GM21360 (cell line): ENCODE measurements around the gene TOMM40.
"Not testable (repeated sequence)": the region's sequence is repeated elsewhere in the genome, so short reads cannot be mapped to it uniquely, and the experiment has no call there.

ENCODE experiments used
- ATAC-seq: cut with Tn5 transposase; IDR thresholded peaks from one replicate; pipeline ENCODE4 v1.9.1; 2021; ENCODE audit warnings: mild to moderate bottlenecking, moderate library complexity; ENCODE audit not compliant: unreplicated experiment

TOMM40 gene

DNA sequence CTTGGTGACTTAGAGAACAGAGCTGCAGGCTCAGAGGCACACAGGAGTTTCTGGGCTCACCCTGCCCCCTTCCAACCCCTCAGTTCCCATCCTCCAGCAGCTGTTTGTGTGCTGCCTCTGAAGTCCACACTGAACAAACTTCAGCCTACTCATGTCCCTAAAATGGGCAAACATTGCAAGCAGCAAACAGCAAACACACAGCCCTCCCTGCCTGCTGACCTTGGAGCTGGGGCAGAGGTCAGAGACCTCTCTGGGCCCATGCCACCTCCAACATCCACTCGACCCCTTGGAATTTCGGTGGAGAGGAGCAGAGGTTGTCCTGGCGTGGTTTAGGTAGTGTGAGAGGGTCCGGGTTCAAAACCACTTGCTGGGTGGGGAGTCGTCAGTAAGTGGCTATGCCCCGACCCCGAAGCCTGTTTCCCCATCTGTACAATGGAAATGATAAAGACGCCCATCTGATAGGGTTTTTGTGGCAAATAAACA lies 33.2 kb downstream of the TOMM40 start:
- ATAC-seq = no peak

DNA sequence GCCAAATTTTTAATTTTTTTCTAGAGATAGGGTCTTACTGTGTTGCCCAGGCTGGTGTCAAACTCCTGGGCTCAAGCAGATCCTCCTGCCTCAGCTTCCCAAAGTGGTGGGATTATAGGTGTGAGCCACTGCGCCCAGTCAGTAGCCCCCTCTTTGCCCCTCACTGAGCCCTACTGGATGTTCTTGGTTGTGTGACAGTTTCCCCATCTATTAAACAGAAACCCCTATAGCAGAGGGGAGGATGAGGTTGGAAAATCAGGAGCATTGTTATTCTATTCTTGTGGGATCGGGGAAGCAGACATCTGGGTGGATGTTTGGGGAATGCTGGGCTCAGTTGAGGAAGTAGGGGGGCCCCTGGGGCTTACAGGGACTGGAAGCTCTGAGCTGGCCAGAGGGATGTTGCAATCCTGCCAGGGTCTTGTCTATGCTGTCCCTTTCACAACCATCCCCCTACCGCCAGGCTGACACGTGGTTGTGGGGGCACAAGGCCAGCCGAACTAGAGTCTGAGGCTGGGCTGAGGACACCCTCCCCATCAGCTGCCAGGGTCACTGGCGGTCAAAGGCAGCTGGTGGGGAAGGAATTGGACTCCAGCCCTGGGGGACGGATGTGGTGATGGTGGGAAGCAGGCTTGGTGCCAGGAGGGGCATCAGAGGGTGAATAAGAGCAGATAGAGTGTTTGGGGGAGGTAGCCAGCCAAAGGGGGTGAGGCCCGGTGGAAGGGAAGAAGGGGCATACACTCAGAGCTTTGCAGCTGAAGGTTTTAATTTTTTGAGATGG lies 34.2 kb downstream of the TOMM40 start:
- no peak for ATAC-seq

DNA sequence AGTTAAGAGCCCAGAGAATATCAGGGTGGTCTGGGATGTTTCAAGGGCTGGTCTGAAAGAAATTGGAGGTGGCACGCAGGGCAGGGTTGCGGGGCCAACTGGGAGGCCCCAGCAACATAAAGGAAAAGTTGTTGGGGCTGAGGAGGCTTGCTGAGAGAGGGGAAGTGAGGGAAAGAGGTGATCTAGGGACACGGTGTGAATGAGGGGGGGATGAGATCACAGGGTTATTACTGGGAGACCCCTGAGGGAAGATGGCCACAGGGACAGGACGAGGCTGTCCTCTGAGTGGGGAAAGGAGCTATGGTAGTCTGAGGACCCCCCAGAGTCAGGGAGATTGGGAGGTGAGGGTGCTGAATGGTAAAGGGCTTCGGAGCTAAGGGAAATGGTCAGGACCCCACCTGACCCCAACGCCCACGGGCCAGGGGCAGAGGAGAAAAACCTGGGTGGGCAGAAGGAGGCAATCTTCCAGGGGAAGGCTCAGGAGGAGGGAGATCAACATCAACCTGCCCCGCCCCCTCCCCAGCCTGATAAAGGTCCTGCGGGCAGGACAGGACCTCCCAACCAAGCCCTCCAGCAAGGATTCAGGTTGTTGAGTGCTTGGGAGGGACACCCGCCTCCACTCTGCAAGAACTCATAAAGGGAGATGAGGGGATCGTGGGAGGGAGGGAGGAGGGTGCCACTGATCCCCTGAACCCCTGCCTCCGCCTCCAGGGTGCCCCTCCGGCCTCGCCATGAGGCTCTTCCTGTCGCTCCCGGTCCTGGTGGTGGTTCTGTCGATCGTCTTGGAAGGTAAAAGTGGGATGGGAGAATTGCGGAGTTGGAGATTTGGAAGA lies 35.4 kb downstream of the TOMM40 start:
- not testable (repeated sequence) for ATAC-seq

DNA sequence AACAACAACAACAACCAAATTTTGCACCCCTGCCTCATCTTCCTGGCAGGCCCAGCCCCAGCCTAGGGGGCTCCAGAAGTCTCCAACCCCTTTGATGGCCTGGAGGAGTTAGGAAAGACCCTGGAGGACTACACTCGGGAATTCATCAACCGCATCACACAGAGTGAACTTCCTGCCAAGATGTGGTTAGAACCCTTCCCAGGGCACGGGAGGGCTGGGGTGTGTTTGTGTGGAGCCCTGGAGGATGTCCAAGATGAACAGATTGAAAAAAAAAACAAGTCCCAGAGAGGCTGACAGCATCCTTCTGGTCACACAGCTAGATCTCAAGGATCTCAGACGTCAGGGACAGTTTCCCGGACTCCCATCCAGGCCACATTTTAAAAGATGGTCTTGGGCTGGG lies 36.7 kb downstream of the TOMM40 start:
- ATAC-seq = no peak

DNA sequence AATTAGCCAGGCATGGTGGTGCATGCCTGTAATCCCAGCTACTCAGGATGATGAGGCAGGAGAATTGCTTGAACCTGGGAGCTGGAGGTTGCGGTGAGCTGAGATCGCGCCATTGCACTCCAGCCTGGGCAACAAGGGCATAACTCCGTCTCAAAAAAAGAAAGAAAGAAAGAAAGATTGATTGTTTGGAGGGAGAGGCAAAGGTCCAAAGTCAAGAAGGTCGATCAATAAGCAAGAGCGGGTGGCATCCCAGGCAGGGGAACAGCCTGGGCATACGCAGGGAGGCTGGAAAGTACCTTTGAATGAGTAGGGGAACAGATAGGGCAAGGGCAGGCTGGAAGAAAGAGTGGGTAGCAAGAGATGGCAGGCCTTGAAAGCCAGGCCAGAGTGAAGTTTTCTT lies 39.0 kb downstream of the TOMM40 start:
- no peak for ATAC-seq

DNA sequence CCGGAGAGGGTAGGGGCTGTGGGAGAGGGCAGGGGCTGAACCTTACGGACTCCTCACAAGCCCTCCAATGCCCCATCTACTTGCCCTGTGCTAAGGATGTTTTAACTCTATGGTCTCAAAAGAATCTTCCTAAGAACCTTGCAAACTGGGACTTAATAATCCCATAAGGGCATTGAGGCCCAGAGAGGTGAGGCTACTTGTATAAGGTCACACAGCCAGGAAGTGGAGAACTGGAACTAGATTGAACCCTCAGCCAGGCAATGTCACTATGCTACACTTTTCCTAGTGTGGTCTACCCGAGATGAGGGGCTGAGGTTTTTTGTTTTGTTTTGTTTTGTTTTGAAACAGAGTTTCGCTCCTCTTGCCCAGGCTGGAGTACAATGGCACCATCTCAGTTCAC lies 40.5 kb downstream of the TOMM40 start:
- no peak for ATAC-seq

DNA sequence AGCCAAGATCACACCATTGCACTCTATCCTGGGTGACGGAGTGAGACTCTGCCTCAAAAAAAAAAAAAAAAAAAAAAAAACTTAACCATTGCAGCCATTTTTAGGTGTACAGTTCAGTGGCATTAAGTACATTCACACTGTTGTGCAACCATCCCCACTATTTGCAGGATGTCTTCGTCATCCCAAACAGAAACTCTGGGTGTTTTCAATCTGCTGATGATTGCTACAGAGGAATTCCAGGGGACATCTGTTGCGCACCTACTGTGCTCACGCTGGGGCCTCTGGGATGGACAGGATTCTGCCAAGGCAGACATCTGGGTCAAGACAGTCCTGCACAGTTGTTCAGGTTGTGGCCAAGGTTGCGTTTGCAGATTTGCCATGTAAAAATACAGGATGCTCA lies 48.6 kb downstream of the TOMM40 start:
- ATAC-seq = no peak

DNA sequence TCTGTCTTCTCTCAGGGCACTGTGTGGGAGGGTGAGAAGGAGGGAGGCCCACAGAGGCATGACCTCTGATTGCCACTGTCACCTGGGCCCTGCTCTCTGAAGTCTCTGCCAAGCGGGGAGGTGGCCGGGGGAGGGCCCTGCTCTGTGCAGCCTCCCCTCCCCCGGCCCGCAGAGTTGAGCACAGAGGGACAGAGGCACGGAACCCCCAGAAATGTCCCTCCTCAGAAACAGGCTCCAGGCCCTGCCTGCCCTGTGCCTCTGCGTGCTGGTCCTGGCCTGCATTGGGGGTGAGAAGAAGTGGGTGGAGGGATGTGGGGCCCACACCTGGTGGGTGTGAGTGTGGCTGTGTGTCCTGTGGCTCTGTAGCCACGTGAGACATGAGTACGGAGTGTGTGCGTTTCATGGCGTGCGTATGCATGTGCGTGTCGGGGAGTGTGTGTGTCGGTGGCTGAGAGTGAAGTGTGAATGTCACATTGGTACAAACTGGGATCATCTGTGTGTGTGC lies 51.1 kb downstream of the TOMM40 start, which contains the start of gene APOC4:
TSS of gene APOC4 (plus strand) at position 171 of the 505 bp plus-strand sequence. CDS start at position 212, 41 bp downstream.
- no peak for ATAC-seq

DNA sequence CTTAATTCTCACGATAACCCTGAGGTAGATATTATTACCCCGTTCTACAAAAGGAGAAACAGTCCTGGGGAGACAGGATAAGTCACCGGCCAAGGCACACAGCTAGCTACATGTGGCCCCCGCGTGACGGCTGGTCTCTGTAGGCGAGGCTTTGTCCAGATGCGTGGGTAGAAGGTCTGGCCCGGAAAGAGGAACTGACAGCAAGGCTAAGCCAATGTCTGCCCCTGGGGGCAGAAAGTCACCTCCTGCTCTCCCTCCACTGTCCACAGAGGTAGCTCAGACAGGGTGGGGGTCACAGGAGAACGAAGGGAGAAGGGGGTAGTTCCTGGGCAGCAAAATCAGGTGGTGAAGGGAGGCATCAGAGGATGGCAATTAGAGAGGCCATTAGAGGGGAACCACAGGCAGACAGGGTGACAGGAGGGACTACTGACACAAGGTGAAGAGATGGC lies 52.8 kb downstream of the TOMM40 start:
- peak; percentile 64 for ATAC-seq

DNA sequence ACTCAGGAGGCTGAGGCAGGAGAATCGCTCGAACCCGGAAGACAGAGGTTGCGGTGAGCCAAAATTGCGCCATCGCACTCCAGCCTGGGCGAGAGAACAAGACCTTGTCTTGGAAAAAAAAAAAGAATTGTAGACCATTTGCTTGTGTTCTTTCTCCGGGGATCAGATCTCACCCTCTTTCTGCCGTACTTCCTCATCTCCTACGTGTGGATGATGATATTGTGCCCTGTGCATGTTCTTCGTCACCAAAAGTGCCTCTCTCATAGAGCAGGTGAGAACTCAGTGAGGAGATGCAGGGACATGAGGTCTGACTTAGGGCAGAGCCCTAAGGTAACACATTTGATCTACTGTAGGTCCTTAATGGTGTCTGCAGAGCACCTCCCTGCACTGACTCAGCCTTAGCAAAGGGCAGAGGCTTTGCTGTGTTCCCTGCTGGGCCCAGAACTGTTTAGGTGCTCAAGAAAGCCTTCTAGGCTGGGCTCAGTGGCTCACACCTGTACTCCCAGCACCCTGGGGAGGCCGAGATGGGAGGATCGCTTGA lies 56.1 kb downstream of the TOMM40 start:
- no peak for ATAC-seq

DNA sequence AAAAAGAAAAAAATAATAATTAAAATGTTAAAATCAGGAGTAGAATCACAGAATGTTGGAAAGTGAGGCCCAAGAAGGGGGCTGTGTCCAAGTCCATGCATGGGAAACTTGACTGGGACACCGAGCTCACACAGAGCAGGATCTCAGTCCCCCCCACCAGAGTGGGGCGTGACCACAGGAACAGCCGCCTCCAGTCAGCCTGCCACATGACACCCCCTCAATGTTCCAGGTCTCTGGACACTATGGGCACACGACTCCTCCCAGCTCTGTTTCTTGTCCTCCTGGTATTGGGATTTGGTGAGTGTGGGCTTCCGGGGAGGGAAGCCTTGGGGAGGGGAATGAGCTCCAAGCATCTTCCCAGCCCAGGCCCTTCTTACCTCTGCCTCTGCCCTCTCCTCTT lies 57.2 kb downstream of the TOMM40 start:
- ATAC-seq = no peak

DNA sequence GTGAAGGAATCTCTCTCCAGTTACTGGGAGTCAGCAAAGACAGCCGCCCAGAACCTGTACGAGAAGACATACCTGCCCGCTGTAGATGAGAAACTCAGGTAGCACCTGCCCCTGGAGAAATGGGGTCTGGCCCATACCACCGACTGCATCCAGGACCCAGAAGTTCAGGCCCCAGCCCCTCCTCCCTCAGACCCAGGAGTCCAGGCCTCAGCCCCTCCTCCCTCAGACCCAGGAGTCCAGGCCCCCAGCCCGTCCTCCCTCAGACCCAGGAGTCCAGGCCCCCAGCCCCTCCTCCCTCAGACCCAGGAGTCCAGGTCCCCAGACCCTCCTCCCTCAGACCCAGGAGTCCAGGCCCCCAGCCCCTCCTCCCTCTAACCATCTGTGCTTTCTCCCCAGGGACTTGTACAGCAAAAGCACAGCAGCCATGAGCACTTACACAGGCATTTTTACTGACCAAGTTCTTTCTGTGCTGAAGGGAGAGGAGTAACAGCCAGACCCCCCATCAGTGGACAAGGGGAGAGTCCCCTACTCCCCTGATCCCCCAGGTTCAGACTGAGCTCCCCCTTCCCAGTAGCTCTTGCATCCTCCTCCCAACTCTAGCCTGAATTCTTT lies 57.8 kb downstream of the TOMM40 start:
- no peak for ATAC-seq

DNA sequence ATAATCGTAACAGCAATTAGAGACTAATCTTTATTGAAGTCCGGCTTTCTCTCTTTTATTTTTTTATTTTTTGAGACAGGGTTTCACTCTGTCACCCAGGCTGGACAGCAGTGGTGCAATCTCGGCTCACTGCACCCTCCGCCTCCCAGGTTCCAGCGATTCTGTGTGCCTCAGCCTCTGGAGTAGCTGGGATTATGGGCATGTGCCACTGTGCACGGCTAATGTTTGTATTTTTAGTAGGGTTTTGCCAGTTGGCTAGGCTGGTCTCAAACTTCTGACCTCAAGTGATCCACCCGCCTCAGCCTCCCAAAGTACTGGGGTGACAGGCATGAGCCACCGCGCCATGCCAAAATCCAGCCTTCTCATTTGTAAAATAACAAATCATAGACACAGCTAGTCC lies 58.5 kb downstream of the TOMM40 start:
- ATAC-seq = no peak

DNA sequence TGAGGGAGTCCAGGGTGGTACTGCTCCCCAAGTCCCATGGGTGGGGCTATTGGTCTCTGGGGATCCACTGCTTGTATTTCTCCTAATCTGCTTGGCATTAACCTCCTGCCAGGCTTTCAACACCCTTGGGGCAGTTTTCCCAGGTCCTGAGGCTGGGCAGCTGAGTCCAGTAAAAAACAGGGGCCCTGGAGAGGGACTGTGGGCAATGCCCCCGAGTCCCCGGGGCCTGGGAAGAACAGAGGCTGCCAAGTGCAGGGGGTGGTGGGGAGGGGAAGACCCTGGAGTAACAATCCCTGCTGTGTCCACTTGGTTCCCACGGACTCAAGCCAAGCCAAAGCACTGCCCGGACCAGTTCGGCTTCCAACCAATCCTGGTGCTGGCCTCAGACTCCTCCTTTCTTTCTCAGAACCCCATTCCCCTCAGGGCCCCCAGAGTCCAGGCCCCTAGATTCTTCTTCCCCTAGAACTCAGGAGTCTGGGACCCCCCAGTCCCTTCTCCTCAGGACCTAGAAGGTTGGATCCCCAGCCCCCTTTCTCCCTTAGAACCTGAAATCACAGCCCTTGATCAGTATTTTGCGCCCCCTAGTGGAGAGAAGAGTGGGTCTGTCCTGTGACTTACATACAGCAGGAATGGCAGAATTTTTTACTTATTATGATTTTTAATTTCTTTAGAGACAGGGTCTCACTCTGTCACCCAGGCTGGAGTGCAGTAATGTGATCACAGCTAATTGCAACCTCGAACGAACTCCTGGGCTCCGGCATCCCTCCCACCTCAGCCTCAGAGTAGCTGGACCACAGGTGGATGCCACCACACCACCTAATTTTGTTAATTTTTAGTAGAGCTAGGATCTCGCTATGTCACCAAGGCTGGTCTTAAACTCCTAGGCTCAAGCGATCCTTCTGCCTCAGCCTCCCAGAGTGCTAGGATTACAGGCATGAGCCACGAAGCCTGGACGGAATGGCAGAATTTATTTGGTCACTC lies 60.4 kb downstream of the TOMM40 start:
- no peak for ATAC-seq
